ENCODE data around the gene MYLK2.

The MYLK2 gene

DNA sequence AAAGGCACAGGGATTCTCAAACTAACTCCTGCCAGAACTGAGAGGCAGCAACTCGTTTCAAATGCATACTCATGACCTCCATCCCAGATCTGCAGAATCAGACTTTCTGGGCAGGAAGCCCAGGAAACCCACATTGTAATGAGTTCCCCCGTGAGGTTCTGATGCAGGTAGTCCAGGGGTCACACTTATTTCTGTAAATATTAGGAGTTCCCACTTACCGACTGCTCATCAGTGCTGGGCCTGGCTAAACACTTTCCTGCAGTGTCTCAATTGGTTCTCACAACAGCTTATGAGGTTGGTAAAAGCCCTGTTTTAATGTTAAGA lies 39.6 kb downstream of the MYLK2 start:
- no peak for DNase-seq

DNA sequence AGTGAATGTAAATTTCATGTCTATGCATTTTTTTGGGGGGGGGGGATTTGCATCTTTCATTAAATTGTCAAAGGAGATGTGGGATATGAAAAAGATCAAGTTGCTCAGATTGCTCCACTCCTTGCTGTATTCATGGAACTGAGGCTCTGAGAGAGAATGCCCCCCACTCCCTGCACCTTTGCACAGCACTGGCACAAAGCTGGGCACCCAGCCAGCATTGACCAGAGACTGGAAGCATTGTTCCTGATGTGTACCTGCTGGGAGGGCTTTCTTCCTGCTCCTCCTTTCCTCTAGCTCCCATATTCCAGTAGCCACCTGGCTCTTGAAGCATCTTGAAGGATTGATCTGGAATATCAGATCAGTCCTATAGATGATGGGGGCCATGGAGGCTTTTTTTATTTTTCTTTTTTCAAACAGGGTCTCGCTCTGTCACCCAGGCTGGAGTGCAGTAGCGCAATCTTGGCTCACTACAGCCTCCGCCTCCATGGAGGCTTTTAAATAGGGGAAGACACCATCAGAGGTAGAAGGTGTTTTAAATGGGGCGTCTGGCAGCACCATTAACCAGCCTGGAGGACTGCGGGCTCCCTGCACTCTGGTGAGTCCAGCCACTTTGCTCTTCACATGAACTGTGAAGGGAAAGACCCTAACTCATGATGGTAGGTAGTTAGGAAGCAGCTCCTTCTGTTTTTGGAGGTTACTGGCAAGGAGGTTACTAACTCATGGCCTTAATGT lies 40.3 kb downstream of the MYLK2 start:
- DNase-seq = no peak

DNA sequence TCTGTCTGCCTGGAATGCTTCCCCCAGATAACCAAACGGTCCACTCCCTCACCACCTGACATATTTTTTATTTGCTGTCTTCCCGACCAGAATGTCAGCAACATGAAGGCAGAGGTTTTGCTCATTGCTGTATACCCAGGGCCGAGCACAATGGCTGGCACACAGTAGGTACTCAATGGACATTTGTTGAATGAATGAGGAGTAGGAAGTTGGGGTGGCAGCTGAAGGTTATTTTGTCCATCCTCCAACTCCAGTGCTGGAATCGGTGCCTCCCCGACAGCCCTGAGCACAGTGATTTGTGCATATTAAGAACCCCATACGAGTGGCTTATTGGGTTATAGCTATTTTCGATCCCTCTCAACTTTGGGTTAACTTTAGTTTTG lies 40.8 kb downstream of the MYLK2 start:
- DNase-seq = no peak

DNA sequence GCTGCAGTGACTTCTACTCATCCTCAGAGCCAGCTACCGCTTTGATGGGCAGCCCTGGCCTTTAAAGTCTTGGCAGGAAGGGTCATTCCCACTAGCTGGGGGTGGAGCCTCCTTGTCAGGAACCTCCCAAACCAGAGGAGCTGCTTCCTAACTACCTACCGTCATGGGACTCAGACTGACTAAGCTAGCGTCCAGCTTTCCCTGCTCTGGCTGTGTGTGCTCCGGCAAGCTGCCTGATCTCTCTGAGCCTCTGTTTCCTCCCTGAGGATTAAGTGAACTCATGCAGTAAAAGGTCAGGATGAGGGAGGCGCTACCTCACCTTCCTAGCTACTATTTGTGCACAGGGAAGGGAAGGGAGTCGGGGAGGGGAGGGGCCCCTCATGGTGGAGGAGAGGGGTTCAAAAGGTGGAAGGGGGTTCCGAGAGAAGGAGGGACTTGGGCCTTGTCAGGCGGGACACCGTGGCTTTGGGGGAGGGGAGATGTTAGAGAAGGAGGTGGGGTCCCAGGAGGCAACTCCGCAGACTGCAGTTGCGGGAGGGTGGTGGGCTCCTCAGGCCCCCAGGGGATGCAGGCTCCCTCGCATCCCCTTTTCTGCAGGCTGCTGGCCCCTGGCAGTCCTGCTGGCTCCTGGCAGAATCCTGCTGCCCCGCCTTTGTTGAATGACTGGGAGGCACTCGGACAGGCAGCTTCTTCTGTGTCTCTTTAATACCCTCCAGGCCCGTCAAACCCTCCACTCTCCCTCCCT lies 41.4 kb downstream of the MYLK2 start:
- peak in 1 of 2 experiments; percentile 13 for DNase-seq

DNA sequence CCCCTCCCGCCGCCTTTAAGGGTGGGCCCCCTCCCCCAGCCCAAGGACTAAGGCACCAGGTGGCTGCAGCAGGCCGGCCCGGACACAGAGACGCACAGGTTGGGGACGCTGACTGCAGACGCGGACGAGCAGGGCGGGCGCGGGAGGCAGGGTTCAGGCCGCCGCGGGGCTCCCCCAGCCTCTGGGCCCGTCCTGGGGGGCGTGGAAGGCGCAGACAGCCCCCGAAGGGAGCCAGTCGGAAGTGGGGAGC lies 41.9 kb downstream of the MYLK2 start:
- no peak for DNase-seq

DNA sequence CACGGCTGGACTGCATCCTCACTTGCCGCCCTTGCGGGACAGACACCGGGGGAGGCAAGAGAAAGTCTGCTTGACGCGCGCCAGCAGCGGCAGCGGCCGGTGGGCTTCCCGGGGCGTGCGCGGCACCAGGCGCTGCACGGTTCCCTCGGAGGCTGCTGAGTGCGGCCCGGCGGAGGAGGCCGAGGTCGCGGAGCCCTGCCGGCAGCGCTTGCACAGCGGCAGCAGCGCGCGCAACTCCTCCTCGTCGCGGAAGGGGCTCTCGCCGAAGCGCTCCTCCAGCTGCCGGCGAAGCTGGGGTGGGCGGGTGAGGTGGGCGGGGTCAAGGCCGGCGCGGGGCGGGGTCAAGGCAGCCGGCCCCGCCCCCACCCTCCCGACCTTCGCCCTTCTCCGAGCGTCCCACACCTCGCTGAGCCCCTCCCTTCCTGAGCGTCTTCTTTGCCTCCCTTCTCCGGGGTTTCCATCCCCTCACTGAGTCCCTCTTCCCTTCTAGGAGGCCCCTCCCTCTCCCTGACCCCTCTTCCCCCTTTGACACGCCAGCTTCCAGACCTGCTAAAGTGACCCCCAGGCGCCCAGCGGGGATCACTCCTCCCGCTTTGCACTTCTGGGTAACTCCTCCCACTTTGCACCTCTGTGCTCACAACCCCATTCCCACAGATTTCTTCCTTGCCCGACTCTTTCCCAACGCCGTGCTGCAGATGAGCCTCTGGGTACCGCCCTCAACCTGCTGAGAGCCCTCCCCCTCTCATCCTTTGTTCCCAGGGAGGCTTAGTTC lies 42.4 kb downstream of the MYLK2 start:
- DNase-seq = peak; percentile 55 to 78

DNA sequence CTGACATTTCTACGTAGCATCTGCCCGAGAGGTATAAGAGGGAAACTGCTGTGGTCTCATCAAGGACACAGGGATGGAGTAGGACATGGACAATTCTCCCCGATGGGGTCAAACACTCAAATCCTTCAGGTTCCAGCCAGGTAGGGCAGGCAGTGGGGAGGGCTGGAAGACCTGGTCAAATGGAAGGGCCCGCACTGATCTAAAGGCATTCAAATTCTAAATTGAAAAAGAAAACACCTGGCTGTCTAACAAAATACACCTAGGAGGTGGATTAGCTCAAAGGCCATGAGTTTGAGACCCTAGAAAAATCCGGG lies 43.0 kb downstream of the MYLK2 start:
- DNase-seq = no peak

DNA sequence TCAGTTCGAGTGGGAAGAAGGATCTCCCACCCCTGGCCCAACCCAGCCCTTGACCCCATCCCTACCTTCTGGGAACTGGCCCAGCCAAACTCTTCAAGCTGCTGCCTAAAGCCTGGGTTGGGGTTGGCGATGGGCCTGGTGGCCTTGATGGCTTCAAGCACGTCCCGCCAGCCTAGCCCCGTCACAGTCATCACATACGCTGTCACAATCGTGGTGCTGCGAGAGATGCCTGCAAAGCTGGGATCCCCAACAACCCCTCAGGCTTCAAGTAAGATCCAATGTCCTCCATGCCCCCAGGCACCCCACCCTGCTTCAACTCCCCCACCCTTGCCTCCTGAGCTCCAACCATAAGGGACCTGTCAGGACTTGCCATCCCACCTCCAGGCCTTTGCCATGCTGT lies 43.4 kb downstream of the MYLK2 start:
- DNase-seq = no peak

DNA sequence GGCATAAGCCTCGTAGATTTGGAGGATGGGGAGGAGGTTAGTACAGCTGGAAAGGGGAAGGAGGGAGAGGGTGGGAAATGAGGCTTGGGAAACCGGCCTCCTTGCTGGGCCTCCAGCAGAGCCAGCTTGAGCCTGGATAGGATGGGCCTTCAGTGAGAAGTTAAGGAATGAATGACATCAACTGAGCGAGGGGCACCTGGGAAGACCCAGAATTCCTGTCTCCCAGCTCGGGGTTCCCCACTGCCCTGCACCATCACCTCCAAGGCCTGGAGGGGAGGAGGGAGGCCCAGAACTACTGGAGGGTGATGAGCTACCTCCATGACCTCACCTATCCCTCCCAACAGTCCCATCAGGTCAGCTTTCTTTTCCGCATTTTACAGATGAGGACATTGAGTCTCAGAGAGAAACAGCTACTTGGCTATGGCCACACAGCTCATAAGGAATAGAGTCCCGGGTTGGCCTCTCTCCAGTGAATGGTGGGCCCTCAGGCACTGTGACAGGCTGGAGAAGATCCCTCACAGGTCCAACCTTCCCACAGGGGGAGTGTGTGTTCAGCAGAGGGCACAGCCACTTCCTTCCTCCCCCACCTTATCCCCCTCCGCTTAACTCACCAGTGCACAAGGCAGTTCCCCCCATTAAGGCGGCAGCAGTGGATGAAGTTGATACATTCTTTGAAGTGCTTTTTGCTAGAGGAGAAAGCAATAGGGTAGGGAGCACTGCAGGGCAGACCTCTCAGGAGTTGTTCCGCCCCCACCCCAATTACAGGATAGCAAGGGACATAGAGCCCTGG lies 44.3 kb downstream of the MYLK2 start:
- DNase-seq = no peak

DNA sequence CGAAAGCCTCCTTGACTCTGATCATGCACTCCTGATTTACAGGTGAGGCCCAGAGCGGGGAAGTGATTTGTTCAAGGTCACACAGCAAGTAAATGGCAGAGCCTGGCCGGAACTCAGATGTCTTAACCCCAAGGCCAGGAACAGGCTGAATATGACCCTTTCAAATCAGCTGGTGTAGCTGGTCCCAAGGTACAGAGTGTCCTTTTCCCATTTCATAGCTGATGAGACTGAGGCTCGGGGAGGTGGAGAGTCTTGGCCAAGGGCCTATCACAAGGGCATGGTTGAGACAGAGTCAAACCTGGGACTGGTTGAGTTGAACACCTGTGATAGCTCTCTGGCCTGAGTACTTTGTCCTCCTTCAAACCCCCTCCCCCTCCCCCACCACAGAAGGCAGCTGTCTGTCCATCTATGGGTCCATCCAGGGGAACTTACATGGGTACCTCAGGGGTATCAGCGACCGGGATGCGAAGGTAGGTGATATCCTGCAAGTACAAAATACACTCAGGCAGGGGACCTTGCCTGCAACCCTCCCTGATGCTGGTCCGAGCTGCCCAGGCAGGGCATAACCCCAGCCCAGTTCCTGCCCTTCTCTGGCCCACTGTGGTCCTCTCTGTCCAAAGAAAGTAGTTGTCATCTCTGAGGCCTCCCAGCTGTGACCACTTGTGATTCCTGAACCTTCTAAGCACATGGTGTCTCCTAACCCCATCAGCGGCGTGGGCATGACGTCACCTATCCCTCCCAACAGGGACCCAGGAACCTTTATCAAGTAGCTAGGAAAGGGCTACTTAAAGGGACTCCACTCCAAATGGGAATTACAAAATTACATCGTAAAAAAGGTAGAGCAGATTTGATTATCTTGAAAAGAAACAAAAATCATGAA lies 45.6 kb downstream of the MYLK2 start:
- no peak for DNase-seq

DNA sequence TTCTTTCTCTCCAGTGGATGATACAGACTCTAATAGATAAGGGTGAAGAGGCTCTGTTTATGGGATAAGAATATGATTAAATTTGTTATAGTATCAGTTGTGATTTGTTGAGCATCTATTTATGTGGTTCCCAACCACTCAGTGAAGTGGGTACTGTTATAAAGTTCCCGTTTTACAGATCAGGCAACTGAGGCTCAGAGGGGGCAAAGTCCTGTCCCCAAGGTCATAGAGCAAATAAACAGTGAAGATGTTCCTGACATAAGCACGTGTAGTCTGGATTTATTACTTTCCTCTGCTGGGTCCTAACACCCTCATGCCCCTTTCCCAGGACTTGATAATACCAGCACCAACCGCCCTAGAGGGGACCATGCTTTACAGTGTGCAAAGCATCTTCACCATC lies 47.1 kb downstream of the MYLK2 start:
- DNase-seq = no peak

DNA sequence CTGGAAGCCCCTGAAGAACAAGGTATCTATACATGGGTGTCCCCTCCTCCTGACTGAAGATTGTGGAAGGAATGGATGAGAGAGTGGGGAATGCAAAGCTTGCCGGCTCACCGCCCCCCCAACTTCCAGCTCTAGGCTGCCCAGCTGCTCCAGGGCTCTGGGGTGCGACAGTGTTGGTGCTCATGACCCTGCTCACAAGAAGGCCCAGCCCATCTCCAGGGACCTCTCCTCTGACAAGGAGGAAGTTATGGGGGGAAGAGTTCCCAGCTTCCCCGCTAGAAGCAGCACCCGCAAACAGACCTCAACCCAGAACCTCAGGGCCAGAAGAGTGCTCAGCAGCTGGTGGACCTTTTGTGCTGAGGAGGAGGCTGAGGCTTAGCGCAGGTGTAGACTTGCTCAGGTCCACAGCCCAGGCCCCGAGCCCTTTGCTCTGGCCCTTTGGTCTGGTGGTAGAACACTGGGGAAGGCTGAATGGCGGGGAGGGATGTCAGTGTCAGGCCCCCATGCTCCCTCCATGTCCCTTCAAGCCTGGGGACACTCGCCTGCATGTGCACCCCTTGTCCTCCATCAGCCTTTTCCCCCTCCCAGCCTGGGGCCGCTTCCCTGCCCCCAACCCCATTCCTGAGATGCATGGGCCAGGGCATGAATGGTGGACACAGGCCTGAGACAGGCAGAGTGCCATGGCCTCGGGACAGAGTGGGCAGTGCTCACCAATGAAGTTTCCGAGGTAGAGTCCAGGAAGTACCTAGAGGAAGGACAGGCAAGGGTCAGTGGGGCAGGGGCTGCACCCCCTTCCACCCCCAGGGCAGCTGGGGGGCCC lies 49.9 kb downstream of the MYLK2 start:
- no peak for DNase-seq

DNA sequence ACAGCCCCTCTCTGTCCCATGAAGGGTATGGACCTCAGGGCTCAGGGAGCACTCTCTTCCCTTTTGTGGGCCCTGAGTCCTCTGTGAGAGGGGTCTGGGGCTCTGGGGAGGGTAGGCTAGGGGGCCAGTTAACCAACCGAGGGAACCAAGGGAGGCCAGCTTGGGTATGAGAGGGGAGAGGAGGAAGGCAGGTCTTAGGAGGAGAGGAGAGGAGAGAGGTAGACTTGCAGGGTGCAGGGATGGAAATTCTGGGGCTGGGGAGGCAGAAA lies 50.5 kb downstream of the MYLK2 start:
- DNase-seq = no peak

DNA sequence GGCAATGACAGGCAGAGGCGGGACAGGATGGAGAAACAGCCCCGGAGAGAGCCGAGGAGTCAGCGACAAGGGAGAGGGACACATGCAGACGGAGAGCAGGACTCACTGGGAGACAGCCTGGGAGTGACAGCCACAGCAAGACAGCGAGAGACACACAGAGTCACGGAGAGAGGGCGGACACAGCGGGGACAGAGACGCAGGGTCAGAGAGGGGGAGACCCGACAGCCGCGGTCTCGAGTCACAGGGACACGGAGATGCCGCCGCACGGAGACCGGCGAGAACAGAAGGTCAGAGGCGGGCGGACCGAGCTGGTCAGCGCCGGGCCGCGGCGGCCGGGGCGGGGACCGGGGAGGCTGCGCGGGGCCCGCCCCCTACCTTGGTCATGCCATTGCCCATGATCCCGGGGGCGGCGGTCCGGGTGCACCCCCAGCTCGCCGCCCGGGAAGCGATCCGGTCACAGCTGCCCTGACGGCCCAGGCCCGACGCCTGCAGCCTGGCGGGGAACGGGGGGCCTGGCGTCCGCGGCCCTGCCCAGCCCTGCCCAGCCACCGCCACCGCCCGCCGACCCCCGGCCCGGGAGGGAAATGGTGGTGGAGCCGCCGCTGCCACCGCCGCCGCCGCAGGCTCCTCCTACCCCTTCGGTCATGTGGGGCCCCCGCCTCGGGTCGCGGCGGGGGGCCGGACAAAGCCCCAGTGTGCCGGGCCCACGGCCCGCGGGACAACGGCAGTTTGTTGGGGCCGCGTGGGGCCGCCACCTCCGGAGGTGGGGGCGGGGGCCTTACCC lies 51.0 kb downstream of the MYLK2 start, which contains the start of the genes DUSP15 and TTLL9:
TSS of gene DUSP15 (minus strand) at position 586 of the 784 bp plus-strand sequence. CDS start at position 396, 190 bp downstream.
TSS of gene TTLL9 (plus strand) at position 693 of the 784 bp plus-strand sequence. CDS start 493 bp downstream, outside the sequence.
- DNase-seq = no peak

DNA sequence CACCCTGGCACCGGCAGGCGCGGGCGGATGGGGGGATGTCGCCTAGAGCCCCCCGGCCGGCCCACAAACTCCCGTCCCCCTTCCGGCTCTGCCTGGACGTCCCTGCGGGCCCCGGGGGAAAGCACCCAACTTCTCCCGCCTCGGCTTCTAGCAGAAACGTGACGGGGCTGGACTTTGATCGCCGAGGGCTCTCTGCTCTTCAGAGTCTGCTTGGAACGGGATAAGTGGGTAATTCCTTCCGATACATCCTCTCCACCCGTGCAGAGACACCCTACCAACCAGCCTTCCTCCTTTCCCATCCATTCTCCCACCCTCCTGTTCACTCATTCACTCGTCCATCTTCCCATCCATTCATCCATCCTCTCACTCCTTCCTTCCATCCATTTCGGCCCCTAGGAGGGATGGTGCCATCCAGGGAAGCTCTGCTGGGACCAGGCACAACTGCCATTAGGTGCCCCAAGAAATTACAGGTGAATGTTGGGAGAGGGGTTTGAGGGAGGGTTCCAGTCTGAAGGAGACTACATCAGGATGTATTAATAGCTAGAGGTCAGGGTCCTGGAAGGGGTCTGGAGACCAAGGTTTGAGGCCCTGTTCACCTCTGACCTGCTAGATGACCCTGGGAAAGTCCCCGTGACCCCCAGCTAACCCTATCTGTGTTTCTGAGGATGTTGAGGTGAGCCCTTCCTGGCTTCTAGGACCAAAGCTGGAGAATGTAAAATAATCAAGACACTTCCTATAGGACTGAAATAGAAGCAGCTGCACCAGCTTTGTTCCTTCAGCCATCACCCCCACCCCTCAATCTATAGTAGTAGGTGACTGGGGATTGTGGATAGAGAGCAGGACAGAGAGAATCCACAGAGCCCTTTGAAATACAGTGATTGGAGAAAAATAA lies 51.8 kb downstream of the MYLK2 start:
- no peak for DNase-seq

DNA sequence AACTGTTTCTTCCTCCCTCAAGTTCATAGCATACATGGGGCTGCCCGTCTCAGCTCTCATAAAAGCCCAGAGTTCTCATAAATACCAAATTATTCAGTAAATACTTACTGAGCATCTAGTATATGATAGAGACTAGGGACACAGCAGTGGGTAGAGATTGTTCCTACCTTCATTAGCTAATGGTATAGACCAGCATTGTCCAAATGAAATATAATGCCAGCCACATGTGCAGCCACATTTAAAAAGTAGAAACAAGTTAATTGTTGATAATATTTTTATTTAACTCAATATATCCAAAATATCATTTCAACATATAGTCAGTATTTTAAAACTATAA lies 52.4 kb downstream of the MYLK2 start:
- no peak for DNase-seq

DNA sequence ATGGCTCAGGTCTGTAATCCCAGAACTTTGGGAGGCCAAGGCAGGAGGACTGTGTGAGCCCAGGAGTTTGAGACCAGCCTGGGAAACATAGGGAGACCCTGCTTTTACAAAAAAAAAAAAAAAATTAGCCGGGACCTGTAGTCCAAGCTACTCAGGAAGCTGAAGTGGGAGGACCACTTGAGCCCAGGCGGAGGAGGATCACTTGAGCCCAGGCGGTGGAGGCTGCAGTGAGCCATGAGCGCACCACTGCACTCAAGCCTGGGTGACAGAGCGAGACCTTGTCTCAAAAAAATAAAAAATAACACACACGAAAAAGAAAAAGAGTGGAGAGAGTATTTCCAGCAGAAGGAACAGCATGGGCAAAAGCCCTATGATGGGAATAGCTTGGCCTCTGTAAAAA lies 53.2 kb downstream of the MYLK2 start:
- DNase-seq = no peak

DNA sequence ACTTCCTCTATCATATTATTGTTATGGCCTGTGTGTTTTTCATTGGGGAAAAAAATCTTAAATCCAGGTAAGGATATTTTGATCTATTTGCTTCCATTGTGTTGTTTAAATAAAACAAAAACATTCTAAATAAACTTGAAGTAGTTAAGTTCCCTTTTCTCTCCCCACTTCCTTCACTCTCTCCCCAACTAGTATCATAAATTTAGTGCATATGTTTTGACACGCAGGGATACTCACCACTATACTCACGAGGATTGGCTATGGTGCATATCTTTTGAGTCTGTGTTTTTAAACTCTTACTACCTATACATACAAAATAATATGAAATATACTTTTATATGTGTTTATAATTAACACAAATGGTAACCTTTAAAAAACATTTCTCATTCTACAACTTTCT lies 56.5 kb downstream of the MYLK2 start:
- no peak for DNase-seq

DNA sequence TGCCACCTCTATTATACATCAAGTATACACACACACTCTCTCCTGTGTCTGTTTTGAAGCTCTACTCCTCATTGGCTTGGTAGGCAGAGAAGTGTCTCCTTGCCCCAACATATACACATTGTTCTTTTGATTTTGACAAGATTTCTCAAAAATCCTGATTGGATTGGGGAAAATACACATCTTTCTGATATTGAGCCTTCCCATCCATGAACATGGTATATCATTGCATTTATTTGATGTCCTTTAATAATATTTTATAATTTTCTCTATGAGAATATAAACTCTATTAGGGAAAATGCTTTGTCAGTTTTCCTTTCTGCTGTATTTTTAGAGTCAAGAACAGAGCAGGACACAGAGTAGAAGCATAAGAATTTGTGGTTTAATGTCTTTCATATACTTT lies 58.5 kb downstream of the MYLK2 start:
- DNase-seq = no peak
